Lower lobe of right lung (tissue), 2 donors: ENCODE data around the gene KCNAB2. TPM values are rescaled to one million over a fixed set of nuclear protein-coding genes. Genes with fewer than 3 reads are reported as not detected.
"Not testable (repeated sequence)": the region's sequence is repeated elsewhere in the genome, so short reads cannot be mapped to it uniquely, and the experiment has no call there.

Experiments
- ATAC-seq, 2 donors: fragments of 200-7000 bp; cut with Tn5 transposase; one replicate each; pipeline ENCODE4 v1.9.1; 2020 to 2022; ENCODE audit warnings: mild to moderate bottlenecking in 2 of 2, moderate library complexity in 2 of 2
- DNase-seq: peaks from one replicate; pipeline ENCODE4 v3.0.0-alpha.2; 2020
- H3K27ac ChIP-seq: fragments of 200-600 bp; one replicate; pipeline ENCODE4 v1.8.0; 2022
- H3K27me3 ChIP-seq: fragments of 200-600 bp; one replicate; pipeline ENCODE4 v1.8.0; 2022; ENCODE audit warnings: low read depth
- H3K36me3 ChIP-seq: fragments of 200-600 bp; one replicate; pipeline ENCODE4 v1.8.0; 2022; ENCODE audit warnings: mild to moderate bottlenecking
- H3K4me1 ChIP-seq: fragments of 200-600 bp; one replicate; pipeline ENCODE4 v1.8.0; 2022
- H3K4me3 ChIP-seq: fragments of 200-600 bp; one replicate; pipeline ENCODE4 v1.8.0; 2022; ENCODE audit warnings: mild to moderate bottlenecking
- H3K9me3 ChIP-seq: fragments of 200-600 bp; one replicate; pipeline ENCODE4 v1.8.0; 2022
- intact Hi-C: fragments of 100-400 bp; cut with DNase I; formaldehyde crosslinking; loops from one replicate; pipeline ENCODE4 v1.11.0; 2022
- total RNA-seq: library from RNA; stranded (reverse); fragmentation: NEBNext Ultra II Directional; extraction: Animal tissue kit (Norgen Biotek cat#: 25700); gene quantifications from one replicate; pipeline ENCODE4 v1.2.1, GENCODE V29; 2021
- TF ChIP-seq, protein P1 (sequence below): fragments of 200-600 bp; IDR thresholded peaks from one replicate; pipeline ENCODE4 v1.8.0; 2022; ENCODE audit warnings: antibody characterized with exemption, mild to moderate bottlenecking
- donor health status: DM: no; HTN: yes; CAD: no; lungs with severe emphysema.

The KCNAB2 gene
- total RNA-seq, 1 donor from 2014 or later: 119 TPM

DNA sequence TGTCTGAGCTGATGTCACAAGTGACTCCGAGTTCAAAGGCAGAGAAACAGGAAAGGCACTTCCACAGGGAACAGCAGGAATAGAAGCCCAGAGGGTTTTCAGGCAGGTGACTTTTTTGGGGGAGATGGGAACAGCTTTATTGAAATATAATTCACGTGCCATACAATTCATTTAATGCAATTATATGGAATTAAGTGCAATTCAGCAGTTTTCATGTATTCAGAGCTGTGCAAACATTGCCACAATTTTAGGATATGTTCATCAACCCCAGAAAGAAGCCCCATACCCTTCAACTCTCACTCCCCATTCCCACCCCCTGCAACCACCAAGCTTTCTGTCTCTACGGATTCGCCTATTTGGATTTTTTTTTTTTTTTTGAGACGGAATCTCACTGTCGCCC lies 17.0 kb downstream of the KCNAB2 start:
- H3K4me3 ChIP-seq: no peak overlapping the region
- H3K27me3 ChIP-seq: no peaks in the 10 kb centered on the region
- TF ChIP-seq, protein P1, sequence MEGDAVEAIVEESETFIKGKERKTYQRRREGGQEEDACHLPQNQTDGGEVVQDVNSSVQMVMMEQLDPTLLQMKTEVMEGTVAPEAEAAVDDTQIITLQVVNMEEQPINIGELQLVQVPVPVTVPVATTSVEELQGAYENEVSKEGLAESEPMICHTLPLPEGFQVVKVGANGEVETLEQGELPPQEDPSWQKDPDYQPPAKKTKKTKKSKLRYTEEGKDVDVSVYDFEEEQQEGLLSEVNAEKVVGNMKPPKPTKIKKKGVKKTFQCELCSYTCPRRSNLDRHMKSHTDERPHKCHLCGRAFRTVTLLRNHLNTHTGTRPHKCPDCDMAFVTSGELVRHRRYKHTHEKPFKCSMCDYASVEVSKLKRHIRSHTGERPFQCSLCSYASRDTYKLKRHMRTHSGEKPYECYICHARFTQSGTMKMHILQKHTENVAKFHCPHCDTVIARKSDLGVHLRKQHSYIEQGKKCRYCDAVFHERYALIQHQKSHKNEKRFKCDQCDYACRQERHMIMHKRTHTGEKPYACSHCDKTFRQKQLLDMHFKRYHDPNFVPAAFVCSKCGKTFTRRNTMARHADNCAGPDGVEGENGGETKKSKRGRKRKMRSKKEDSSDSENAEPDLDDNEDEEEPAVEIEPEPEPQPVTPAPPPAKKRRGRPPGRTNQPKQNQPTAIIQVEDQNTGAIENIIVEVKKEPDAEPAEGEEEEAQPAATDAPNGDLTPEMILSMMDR: no peak
- peaks cover 17% of the 10 kb centered on the region for H3K4me1 ChIP-seq
- DNase-seq (no peak), ATAC-seq (no peak)
- no peak overlapping the region for H3K27ac ChIP-seq
- intact Hi-C loops: no loop called here
- no peaks in the 10 kb centered on the region for H3K36me3 ChIP-seq
- no peaks in the 10 kb centered on the region for H3K9me3 ChIP-seq

DNA sequence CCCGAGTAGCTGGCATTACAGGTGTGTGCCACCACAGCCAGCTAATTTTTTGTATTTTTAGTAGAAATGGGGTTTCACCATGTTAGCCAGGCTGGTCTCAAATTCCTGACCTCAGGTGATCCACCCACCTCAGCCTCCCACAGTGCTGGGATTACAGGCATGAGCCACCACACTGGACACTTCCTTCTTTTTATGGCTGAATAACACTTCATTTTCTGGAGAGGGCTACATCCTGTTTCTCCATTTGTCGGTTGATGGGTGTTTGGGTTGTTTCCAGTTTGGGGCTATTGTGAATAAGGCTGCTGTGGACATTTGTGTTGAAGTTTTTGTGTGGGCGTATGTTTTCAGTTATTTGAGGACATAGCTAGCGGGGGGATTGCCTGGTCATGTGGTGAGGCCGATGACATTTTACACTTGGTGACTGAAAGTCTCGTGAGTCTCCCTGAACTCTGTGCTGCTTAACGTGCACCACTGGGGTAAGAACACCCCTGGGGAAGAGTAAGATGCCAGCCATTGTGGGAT lies 17.9 kb downstream of the KCNAB2 start:
- H3K27ac ChIP-seq, H3K4me1 ChIP-seq, H3K36me3 ChIP-seq, H3K9me3 ChIP-seq, H3K4me3 ChIP-seq, DNase-seq, intact Hi-C loops, H3K27me3 ChIP-seq: not testable (repeated sequence)
- ATAC-seq: peak; percentile 50

DNA sequence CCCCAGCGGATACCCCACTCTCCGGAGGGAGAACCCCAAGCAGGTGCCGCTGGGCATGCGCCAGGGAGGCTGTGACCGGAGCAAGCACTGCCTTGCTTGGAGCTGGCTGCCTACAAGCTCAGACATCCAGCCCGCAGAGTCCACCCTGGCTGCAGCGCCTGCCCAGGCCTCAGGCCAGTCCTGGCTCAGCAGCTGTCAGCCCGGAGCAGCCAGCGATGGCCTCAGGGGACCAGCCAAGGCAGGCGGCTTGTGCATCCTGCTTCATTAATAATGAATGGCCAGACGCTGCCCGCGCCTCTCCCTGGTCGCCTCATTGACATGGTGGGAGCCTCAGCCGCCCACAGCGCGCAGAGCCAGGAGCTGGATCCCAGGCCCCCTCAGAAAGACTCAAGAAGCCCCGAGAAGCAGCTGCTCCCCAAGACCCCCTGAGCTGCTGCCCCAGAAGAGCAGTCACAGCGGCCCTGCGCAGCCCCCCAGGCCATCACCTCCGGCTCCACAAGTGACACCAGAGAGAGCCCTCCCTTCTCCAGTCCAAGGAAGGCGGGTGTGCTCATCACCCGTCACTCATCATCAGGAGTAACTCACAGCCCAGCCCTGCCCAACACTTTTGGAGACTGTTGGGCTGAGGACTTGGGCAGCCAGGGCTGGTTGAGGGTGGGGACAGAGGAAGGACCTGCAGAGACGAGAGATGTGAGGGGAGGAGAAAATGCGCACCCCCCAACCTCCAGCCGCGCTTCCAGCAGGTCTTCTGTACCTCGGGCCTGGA lies 19.6 kb downstream of the KCNAB2 start:
- Histone ChIP-seq H3K4me1 (no peaks in the 10 kb centered on the region), H3K27me3 (no peaks in the 10 kb centered on the region), H3K36me3 (no peaks in the 10 kb centered on the region), H3K4me3 (no peak overlapping the region), H3K9me3 (no peaks in the 10 kb centered on the region), H3K27ac (no peak overlapping the region)
- TF ChIP-seq, protein P1: no peak
- intact Hi-C loops: no loop called here
- DNase-seq (no peak), ATAC-seq (no peak)

DNA sequence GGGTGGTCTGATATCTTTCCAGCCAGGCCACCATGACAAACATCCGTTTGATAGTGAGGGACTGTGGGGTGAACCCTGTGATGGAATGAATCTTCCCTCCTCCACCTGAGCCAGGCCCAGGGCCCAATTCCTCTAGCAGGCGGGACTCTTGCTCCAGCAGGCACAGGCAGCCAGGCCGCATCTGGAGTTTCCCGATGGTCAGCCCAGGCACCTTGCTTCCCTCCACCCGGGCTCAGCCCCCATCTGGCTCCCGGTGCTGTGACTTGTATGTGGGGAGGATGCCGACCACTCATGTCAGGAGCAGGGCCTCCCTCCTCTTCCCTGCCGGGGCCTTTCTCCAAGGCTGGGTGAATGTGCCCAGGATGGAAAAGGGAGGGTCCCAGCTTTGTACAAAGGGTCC lies 21.0 kb downstream of the KCNAB2 start:
- H3K27me3 ChIP-seq: no peaks in the 10 kb centered on the region
- no peak overlapping the region for H3K27ac ChIP-seq
- H3K4me3 ChIP-seq: no peak overlapping the region
- no peaks in the 10 kb centered on the region for H3K36me3 ChIP-seq
- intact Hi-C loops: no loop called here
- DNase-seq (no peak), ATAC-seq (no peak)
- no peaks in the 10 kb centered on the region for H3K9me3 ChIP-seq
- TF ChIP-seq, protein P1: no peak
- H3K4me1 ChIP-seq: no peaks in the 10 kb centered on the region

DNA sequence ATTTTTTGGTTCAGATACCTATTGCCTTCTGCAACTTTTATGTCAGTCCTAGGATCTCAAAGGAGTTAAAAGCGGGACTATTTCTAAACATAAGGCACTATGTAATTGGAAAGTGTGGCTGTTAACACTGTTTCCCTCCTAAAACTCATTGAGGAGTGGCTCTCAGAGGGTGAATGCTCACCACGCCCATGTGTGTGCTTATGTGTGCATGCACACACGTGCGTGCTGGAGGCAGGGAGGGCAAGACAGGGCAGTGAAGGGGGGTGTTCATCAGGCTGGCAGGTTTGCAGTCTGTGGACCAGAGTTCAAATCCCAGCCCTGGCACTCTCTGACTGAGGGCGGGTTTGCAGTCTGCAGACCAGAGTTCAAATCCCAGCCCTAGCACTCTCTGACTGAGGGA lies 22.4 kb downstream of the KCNAB2 start:
- Histone ChIP-seq H3K4me1 (no peaks in the 10 kb centered on the region), H3K36me3 (no peaks in the 10 kb centered on the region), H3K4me3 (no peak overlapping the region), H3K9me3 (no peaks in the 10 kb centered on the region), H3K27ac (no peak overlapping the region), H3K27me3 (no peaks in the 10 kb centered on the region)
- intact Hi-C loops: no loop called here
- ATAC-seq (no peak), DNase-seq (no peak)
- TF ChIP-seq, protein P1: no peak

DNA sequence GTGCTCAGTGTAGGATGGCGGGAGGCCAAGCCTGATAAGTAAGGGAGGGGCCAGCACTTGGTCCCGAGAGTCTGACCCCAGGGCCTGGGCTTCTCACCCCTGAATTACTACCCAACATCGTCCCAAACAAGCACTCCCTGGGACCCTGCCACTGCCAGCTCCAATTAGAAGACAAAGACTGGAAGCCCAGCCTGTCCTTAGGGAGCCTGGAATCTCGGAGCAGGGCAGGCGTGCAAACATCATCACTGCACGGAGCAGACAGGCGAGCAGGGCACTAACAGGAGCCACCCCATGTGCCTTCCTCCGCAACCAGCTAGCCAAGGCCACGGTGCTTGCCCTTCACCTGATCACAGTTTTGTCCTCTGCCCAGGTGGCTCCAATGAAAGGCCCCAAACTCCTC lies 23.2 kb downstream of the KCNAB2 start:
- Histone ChIP-seq H3K9me3 (no peaks in the 10 kb centered on the region), H3K27me3 (no peaks in the 10 kb centered on the region), H3K36me3 (peaks cover 7% of the 10 kb centered on the region), H3K4me1 (no peaks in the 10 kb centered on the region), H3K4me3 (no peak overlapping the region), H3K27ac (no peak overlapping the region)
- no peak for DNase-seq
- ATAC-seq: no peak
- TF ChIP-seq, protein P1: no peak
- intact Hi-C loops: no loop called here
